SK-N-MC (cell line): ENCODE results near the gene GABBR2.

Source experiments
- EZH2 ChIP-seq: fragments of 200-600 bp; sonication (generic); IDR thresholded peaks from one replicate; pipeline ENCODE4 v1.6.1; 2017; ENCODE audit warnings: antibody characterized with exemption
- FOXP2 ChIP-seq: optimal IDR thresholded peaks from 2 replicates; pipeline ENCODE3; 2011; ENCODE audit warnings: mild to moderate bottlenecking, moderate library complexity; ENCODE audit not compliant: insufficient read depth; ENCODE audit errors: extremely low read length, control extremely low read depth
- POLR2AphosphoS5 ChIP-seq: IDR thresholded peaks from 2 replicates; pipeline ENCODE4 v1.6.1; 2012; ENCODE audit warnings: mild to moderate bottlenecking, low read depth, low read length, borderline replicate concordance

GRCh38 chr9:98472216-98472615 is 236.5 kb downstream of the GABBR2 start:
- TF ChIP-seq EZH2 (no peak), POLR2AphosphoS5 (no peak), FOXP2 (no peak)
